Prostate gland (tissue), 2 donors: ENCODE results near the gene LDB1.

ENCODE experiments used
- POLR2A ChIP-seq: fragments of 450-650 bp; IDR thresholded peaks from one replicate; pipeline ENCODE4 v1.6.1; 2016; ENCODE audit warnings: antibody characterized with exemption, mild to moderate bottlenecking
- POLR2AphosphoS5 ChIP-seq: sonication (generic); formaldehyde crosslinking; IDR thresholded peaks from one replicate; pipeline ENCODE4 v1.6.1; 2017; ENCODE audit warnings: antibody characterized with exemption
- TF ChIP-seq, protein P1 (sequence below), 4 experiments: fragments of 200-600 bp in 2 of 4; fragments of 450-650 bp in 2 of 4; sonication (generic) in 2 of 4; IDR thresholded peaks; 1 replicate in 3 of 4; 2 replicates in 1 of 4; pipeline ENCODE4 v1.5.1; 2016 to 2019; ENCODE audit warnings: antibody characterized with exemption in 4 of 4, mild to moderate bottlenecking in 2 of 4, moderate library complexity in 2 of 4

GRCh38 chr10:102147561-102147960, 27.4 kb upstream of the LDB1 start:
- TF ChIP-seq, protein P1, sequence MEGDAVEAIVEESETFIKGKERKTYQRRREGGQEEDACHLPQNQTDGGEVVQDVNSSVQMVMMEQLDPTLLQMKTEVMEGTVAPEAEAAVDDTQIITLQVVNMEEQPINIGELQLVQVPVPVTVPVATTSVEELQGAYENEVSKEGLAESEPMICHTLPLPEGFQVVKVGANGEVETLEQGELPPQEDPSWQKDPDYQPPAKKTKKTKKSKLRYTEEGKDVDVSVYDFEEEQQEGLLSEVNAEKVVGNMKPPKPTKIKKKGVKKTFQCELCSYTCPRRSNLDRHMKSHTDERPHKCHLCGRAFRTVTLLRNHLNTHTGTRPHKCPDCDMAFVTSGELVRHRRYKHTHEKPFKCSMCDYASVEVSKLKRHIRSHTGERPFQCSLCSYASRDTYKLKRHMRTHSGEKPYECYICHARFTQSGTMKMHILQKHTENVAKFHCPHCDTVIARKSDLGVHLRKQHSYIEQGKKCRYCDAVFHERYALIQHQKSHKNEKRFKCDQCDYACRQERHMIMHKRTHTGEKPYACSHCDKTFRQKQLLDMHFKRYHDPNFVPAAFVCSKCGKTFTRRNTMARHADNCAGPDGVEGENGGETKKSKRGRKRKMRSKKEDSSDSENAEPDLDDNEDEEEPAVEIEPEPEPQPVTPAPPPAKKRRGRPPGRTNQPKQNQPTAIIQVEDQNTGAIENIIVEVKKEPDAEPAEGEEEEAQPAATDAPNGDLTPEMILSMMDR (IDR thresholded peaks at IDR 0.05): no peak
- no peak for TF ChIP-seq POLR2A
- TF ChIP-seq POLR2AphosphoS5: no peak
